Stimulated activated CD4-positive, alpha-beta T cell treated with anti-CD3 and anti-CD28 coated beads, Interleukin-15, amount 100 ng/mL, for 24 hours (primary cell): Measurements from ENCODE around the gene MILR1.

Experiments
- DNase-seq: peaks from one replicate; pipeline ENCODE4 v3.0.0-alpha.2; 2020

Gene MILR1

GRCh38 chr17:64504769-64505339, 55.9 kb downstream of the MILR1 start:
- no peak for DNase-seq

GRCh38 chr17:64505340-64506200, 56.7 kb downstream of the MILR1 start:
- peak; percentile 88 for DNase-seq

- peak; percentile 99 for DNase-seq
Observed at GRCh38 chr17:64506201-64506575, 57.3 kb downstream of the MILR1 start, which contains the start of gene DDX5. Gene DDX5 (minus strand): TSS chr17:64506289. CDS start chr17:64506119, 170 bp downstream.

- peak; percentile 97 for DNase-seq
Observed at GRCh38 chr17:64506576-64507412, 57.9 kb downstream of the MILR1 start, which contains the start of gene CEP95. Gene CEP95 (plus strand): TSS chr17:64506977. CDS start chr17:64507098, 121 bp downstream.

GRCh38 chr17:64507413-64507782, 58.5 kb downstream of the MILR1 start:
- DNase-seq: peak; percentile 50

- no peak for DNase-seq
Observed at GRCh38 chr17:64508683-64509082, 59.8 kb downstream of the MILR1 start.

- no peak for DNase-seq
Observed at GRCh38 chr17:64509179-64509578, 60.3 kb downstream of the MILR1 start.

- DNase-seq: no peak
Observed at GRCh38 chr17:64515419-64515818, 66.5 kb downstream of the MILR1 start.

- no peak for DNase-seq
Observed at GRCh38 chr17:64515829-64516228, 66.9 kb downstream of the MILR1 start.
